H9 (cell line): ENCODE data around the gene SULF2. TPM values are rescaled to one million over a fixed set of nuclear protein-coding genes. Genes with fewer than 3 reads are reported as not detected.

Experiments used
- DNase-seq: peaks from one replicate; pipeline ENCODE4 v3.0.0-alpha.2; 2017
- H2AFZ ChIP-seq: one replicate; pipeline ENCODE4 v1.6.1; 2013; ENCODE audit warnings: mild to moderate bottlenecking, low read length, control low read depth, moderate library complexity
- H2AK5ac ChIP-seq: 2 replicates; pipeline ENCODE4 v1.6.1; 2013; ENCODE audit warnings: low read length, control low read depth, mixed read lengths; ENCODE audit not compliant: insufficient read length
- H2BK120ac ChIP-seq: one replicate; pipeline ENCODE4 v1.6.1; 2013; ENCODE audit warnings: low read depth, mild to moderate bottlenecking, low read length, control low read depth, inconsistent platforms; ENCODE audit not compliant: poor library complexity, severe bottlenecking
- H2BK12ac ChIP-seq: 2 replicates; pipeline ENCODE4 v1.6.1; 2013; ENCODE audit warnings: low read length, control low read depth, mixed read lengths, low read depth; ENCODE audit not compliant: insufficient read length
- H2BK15ac ChIP-seq: 2 replicates; pipeline ENCODE4 v1.6.1; 2013; ENCODE audit warnings: low read depth, low read length, control low read depth
- H2BK20ac ChIP-seq: one replicate; pipeline ENCODE4 v1.6.1; 2013; ENCODE audit warnings: low read depth, mild to moderate bottlenecking, low read length, control low read depth, inconsistent platforms; ENCODE audit not compliant: poor library complexity, severe bottlenecking
- H2BK5ac ChIP-seq: 2 replicates; pipeline ENCODE4 v1.6.1; 2013; ENCODE audit warnings: low read length, control low read depth, mixed read lengths; ENCODE audit not compliant: insufficient read length
- H3K14ac ChIP-seq: 2 replicates; pipeline ENCODE4 v1.6.1; 2013; ENCODE audit warnings: low read length, control low read depth; ENCODE audit not compliant: insufficient read depth
- H3K18ac ChIP-seq: 2 replicates; pipeline ENCODE4 v1.6.1; 2013; ENCODE audit warnings: low read depth, mild to moderate bottlenecking, mixed read lengths, low read length, control low read depth; ENCODE audit not compliant: insufficient read length
- H3K23ac ChIP-seq: 2 replicates; pipeline ENCODE4 v1.6.1; 2013; ENCODE audit warnings: low read length, control low read depth, mixed read lengths, low read depth; ENCODE audit not compliant: insufficient read length
- H3K23me2 ChIP-seq: 2 replicates; pipeline ENCODE4 v1.6.1; 2013; ENCODE audit warnings: low read depth, mild to moderate bottlenecking, mixed read lengths, low read length, control low read depth; ENCODE audit not compliant: insufficient read length, poor library complexity, severe bottlenecking
- H3K27ac ChIP-seq: 2 replicates; pipeline ENCODE4 v1.5.1; 2013; ENCODE audit warnings: low read length, control low read depth, mixed read lengths, low read depth; ENCODE audit not compliant: insufficient read length
- H3K27me3 ChIP-seq: 2 replicates; pipeline ENCODE4 v1.6.1; 2013; ENCODE audit warnings: low read length, control low read depth, inconsistent platforms; ENCODE audit not compliant: insufficient read depth
- H3K4ac ChIP-seq: 2 replicates; pipeline ENCODE4 v1.6.1; 2013; ENCODE audit warnings: low read depth, mild to moderate bottlenecking, control low read depth, inconsistent platforms, low read length, moderate library complexity
- H3K4me1 ChIP-seq: 2 replicates; pipeline ENCODE4 v1.6.1; 2013; ENCODE audit warnings: low read length, control low read depth, inconsistent platforms; ENCODE audit not compliant: insufficient read depth
- H3K4me2 ChIP-seq: 2 replicates; pipeline ENCODE4 v1.6.1; 2013; ENCODE audit warnings: low read length, control low read depth, mixed read lengths; ENCODE audit not compliant: insufficient read length, insufficient read depth
- H3K56ac ChIP-seq: 2 replicates; pipeline ENCODE4 v1.6.1; 2013; ENCODE audit warnings: low read depth, mild to moderate bottlenecking, mixed read lengths, low read length, control low read depth; ENCODE audit not compliant: insufficient read length
- H3K79me1 ChIP-seq: 2 replicates; pipeline ENCODE4 v1.6.1; 2013; ENCODE audit warnings: low read depth, mild to moderate bottlenecking, moderate library complexity, low read length, control low read depth, inconsistent platforms; ENCODE audit not compliant: insufficient read depth, poor library complexity, severe bottlenecking
- H3K79me2 ChIP-seq: 2 replicates; pipeline ENCODE4 v1.6.1; 2013; ENCODE audit warnings: low read length, control low read depth, inconsistent platforms; ENCODE audit not compliant: insufficient read depth
- H3K9ac ChIP-seq: 2 replicates; pipeline ENCODE4 v1.6.1; 2013; ENCODE audit warnings: low read length, control low read depth, mixed read lengths; ENCODE audit not compliant: insufficient read length; ENCODE audit errors: extremely low read depth
- H3K9me3 ChIP-seq: one replicate; pipeline ENCODE4 v1.6.1; 2013; ENCODE audit warnings: low read depth, low read length, inconsistent platforms; ENCODE audit not compliant: control insufficient read depth
- H3T11ph ChIP-seq: one replicate; pipeline ENCODE4 v1.6.1; 2013; ENCODE audit warnings: mild to moderate bottlenecking, low read length, control low read depth, inconsistent platforms
- H4K20me1 ChIP-seq: one replicate; pipeline ENCODE4 v1.6.1; 2013; ENCODE audit not compliant: control insufficient read depth, insufficient read length, insufficient read depth
- H4K5ac ChIP-seq: 2 replicates; pipeline ENCODE4 v1.6.1; 2013; ENCODE audit warnings: low read depth, mild to moderate bottlenecking, mixed read lengths, low read length, control low read depth; ENCODE audit not compliant: insufficient read length
- H4K8ac ChIP-seq: replicated peaks from 2 replicates; pipeline ENCODE4 v1.6.1; 2013; ENCODE audit warnings: low read length, control low read depth, mixed read lengths, low read depth; ENCODE audit not compliant: insufficient read length
- H4K91ac ChIP-seq: 2 replicates; pipeline ENCODE4 v1.6.1; 2013; ENCODE audit warnings: low read depth, mild to moderate bottlenecking, moderate library complexity, mixed read lengths, low read length, control low read depth; ENCODE audit not compliant: insufficient read length
- H3K27ac Mint-ChIP-seq, 3 experiments: 2 replicates in 2 of 3; 3 replicates in 1 of 3; pipeline ENCODE4 v1.8.0; 2020 to 2021; ENCODE audit warnings: mixed read lengths in 3 of 3, mild to moderate bottlenecking in 1 of 3, moderate library complexity in 1 of 3
- H3K27me3 Mint-ChIP-seq: 2 replicates; pipeline ENCODE4 v1.8.0; 2021; ENCODE audit warnings: low read depth, mild to moderate bottlenecking, moderate library complexity, mixed read lengths
- H3K36me3 Mint-ChIP-seq, 3 experiments: 2 replicates in 2 of 3; 3 replicates in 1 of 3; pipeline ENCODE4 v1.8.0; 2020 to 2021; ENCODE audit warnings: low read depth in 3 of 3, mixed read lengths in 3 of 3; ENCODE audit not compliant: insufficient read depth in 1 of 3
- H3K4me1 Mint-ChIP-seq, 2 experiments: 2 replicates each; pipeline ENCODE4 v1.8.0; 2020; ENCODE audit warnings: mixed read lengths in 2 of 2
- H3K4me3 Mint-ChIP-seq, 2 experiments: 2 replicates in 1 of 2; 3 replicates in 1 of 2; pipeline ENCODE4 v1.8.0; 2020 to 2021; ENCODE audit warnings: mild to moderate bottlenecking in 2 of 2, mixed read lengths in 2 of 2, moderate library complexity in 1 of 2
- H3K9me3 Mint-ChIP-seq, 2 experiments: 2 replicates in 1 of 2; 3 replicates in 1 of 2; pipeline ENCODE4 v1.8.0; 2020; ENCODE audit warnings: mild to moderate bottlenecking in 2 of 2, mixed read lengths in 2 of 2, moderate library complexity in 1 of 2
- WGBS: extraction: QIAGEN DNeasy Blood & Tissue Kit; methylation state at CpG from one replicate; pipeline ENCODE4 v1.1.7; 2013; ENCODE audit warnings: missing lambda C conversion rate, low lambda C conversion rate, mixed read lengths; ENCODE audit not compliant: insufficient read length; ENCODE audit errors: extremely low coverage; 5-methylcytosine and 5-hydroxymethylcytosine counted together
- total RNA-seq: library from RNA; stranded (reverse); gene quantifications from 2 replicates; pipeline ENCODE4 v1.2.1, GENCODE V29; 2021
- TF ChIP-seq, protein P1 (sequence below): fragments of 200-600 bp; sonication (generic); conservative IDR thresholded peaks from 3 replicates; pipeline ENCODE4 v1.8.0; 2021; ENCODE audit warnings: antibody characterized with exemption, mild to moderate bottlenecking

SULF2 gene
- total RNA-seq, 1 experiment from 2014 or later = 31.2 TPM

DNA sequence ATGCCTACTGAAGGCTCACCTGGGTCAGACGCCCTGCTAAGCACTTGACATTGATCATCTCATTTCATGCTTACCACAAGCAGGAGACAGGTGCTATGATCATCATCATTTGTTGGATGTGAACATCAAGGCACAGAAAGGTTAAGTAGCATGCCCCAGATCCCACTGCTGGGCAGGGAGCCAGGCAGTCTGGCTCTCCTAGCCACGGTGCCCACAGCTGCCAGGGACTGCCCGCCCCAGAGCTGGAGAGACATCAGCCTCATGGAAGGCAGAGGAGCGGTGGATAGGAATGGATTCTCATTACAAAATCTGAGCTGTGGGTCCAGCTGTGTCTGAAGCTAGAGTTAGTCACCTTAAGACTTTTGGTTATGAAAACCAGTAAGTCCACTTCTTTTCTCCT lies 3.6 kb downstream of the SULF2 start:
- Histone ChIP-seq H2BK5ac (no peak overlapping the region), H3K9ac (no peak overlapping the region), H3K14ac (no peak overlapping the region; the same call in 1 of the 2 replicates), H3K4me2 (no peak overlapping the region), H3K27me3 (peaks cover 13% of the 10 kb centered on the region; the same call in 1 of the 2 replicates), H3K18ac (no peak overlapping the region), H3K4ac (no peak overlapping the region), H2BK12ac (no peak overlapping the region), H3K79me2 (no peaks in the 10 kb centered on the region), H2AFZ (no peak overlapping the region), H3K56ac (no peak overlapping the region), H3K9me3 (no peaks in the 10 kb centered on the region), H2BK120ac (no peak overlapping the region), H4K5ac (no peak overlapping the region), H4K8ac (no peak overlapping the region), H3T11ph (no peak overlapping the region), H3K27ac (no peak overlapping the region), H3K23ac (no peak overlapping the region), H4K20me1 (peaks cover 4% of the 10 kb centered on the region), H2BK20ac (no peak overlapping the region), H2BK15ac (no peak overlapping the region), H4K91ac (no peak overlapping the region), H3K4me1 (peaks cover 3% of the 10 kb centered on the region; the same call in 1 of the 2 replicates), H3K23me2 (peaks cover 10% of the 10 kb centered on the region), H3K79me1 (no peaks in the 10 kb centered on the region), H2AK5ac (no peak overlapping the region)
- peaks cover 13 to 20% of the 10 kb centered on the region in 2 experiments for H3K4me1 Mint-ChIP-seq
- WGBS = no CpG with 5 or more reads among the region's 4 CpGs
- H3K27ac Mint-ChIP-seq = no peak overlapping the region
- TF ChIP-seq, protein P1, sequence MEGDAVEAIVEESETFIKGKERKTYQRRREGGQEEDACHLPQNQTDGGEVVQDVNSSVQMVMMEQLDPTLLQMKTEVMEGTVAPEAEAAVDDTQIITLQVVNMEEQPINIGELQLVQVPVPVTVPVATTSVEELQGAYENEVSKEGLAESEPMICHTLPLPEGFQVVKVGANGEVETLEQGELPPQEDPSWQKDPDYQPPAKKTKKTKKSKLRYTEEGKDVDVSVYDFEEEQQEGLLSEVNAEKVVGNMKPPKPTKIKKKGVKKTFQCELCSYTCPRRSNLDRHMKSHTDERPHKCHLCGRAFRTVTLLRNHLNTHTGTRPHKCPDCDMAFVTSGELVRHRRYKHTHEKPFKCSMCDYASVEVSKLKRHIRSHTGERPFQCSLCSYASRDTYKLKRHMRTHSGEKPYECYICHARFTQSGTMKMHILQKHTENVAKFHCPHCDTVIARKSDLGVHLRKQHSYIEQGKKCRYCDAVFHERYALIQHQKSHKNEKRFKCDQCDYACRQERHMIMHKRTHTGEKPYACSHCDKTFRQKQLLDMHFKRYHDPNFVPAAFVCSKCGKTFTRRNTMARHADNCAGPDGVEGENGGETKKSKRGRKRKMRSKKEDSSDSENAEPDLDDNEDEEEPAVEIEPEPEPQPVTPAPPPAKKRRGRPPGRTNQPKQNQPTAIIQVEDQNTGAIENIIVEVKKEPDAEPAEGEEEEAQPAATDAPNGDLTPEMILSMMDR = no peak
- H3K9me3 Mint-ChIP-seq = no peaks in the 10 kb centered on the region; a peak in 1 of 5 replicates
- no peak for DNase-seq
- peaks cover 28% of the 10 kb centered on the region for H3K27me3 Mint-ChIP-seq
- H3K4me3 Mint-ChIP-seq = no peak overlapping the region
- peaks cover 0 to 2% (median 0%) of the 10 kb centered on the region in 3 experiments; a peak in 3 of 7 replicates for H3K36me3 Mint-ChIP-seq
